MM.1S (cell line): ENCODE measurements around the gene EVL.

Experiments used
- DNase-seq: peaks from one replicate; pipeline ENCODE4 v3.0.0-alpha.2; 2015
- H2AFZ ChIP-seq: fragments of 300-600 bp; sonication (generic); 2 replicates; pipeline ENCODE4 v1.6.0; 2016; ENCODE audit warnings: antibody characterized with exemption, low read length
- H3F3A ChIP-seq: fragments of 300-600 bp; sonication (generic); 2 replicates; pipeline ENCODE4 v1.6.1; 2016; ENCODE audit warnings: mild to moderate bottlenecking, antibody characterized with exemption, low read length, moderate library complexity, mixed read lengths; ENCODE audit not compliant: insufficient read depth
- H3K27ac ChIP-seq: fragments of 300-600 bp; sonication (generic); 2 replicates; pipeline ENCODE4 v1.5.1; 2016; ENCODE audit warnings: mild to moderate bottlenecking, low read length
- H3K27me3 ChIP-seq: fragments of 300-600 bp; sonication (generic); replicated peaks from 2 replicates; pipeline ENCODE4 v1.6.0; 2016; ENCODE audit warnings: low read length; ENCODE audit not compliant: insufficient read depth
- H3K36me3 ChIP-seq: fragments of 300-600 bp; sonication (generic); replicated peaks from 2 replicates; pipeline ENCODE4 v1.6.1; 2016; ENCODE audit warnings: mild to moderate bottlenecking, low read length, mixed read lengths; ENCODE audit not compliant: insufficient read depth
- H3K4me1 ChIP-seq: fragments of 300-600 bp; sonication (generic); 2 replicates; pipeline ENCODE4 v1.6.1; 2016; ENCODE audit warnings: low read length, mixed read lengths
- H3K4me2 ChIP-seq: fragments of 300-600 bp; sonication (generic); 2 replicates; pipeline ENCODE4 v1.6.0; 2016; ENCODE audit warnings: low read depth, low read length
- H3K4me3 ChIP-seq: fragments of 300-600 bp; sonication (generic); 2 replicates; pipeline ENCODE4 v1.5.1; 2016; ENCODE audit warnings: low read length, mixed read lengths
- H3K79me2 ChIP-seq: fragments of 300-600 bp; sonication (generic); 2 replicates; pipeline ENCODE4 v1.6.1; 2016; ENCODE audit warnings: mixed run types, low read length, mixed read lengths
- H3K9ac ChIP-seq: fragments of 300-600 bp; sonication (generic); 2 replicates; pipeline ENCODE4 v1.6.1; 2016; ENCODE audit warnings: low read length, mixed read lengths
- H3K9me2 ChIP-seq: fragments of 300-600 bp; sonication (generic); replicated peaks from 2 replicates; pipeline ENCODE4 v1.6.1; 2016; ENCODE audit warnings: mild to moderate bottlenecking, low read length, mixed read lengths; ENCODE audit not compliant: insufficient read depth
- H3K9me3 ChIP-seq: fragments of 300-600 bp; sonication (generic); replicated peaks from 2 replicates; pipeline ENCODE4 v1.6.1; 2016; ENCODE audit warnings: mild to moderate bottlenecking, low read length, mixed read lengths; ENCODE audit not compliant: insufficient read depth
- H4K20me1 ChIP-seq: fragments of 300-600 bp; sonication (generic); 2 replicates; pipeline ENCODE4 v1.6.1; 2016; ENCODE audit warnings: mild to moderate bottlenecking, low read length, moderate library complexity, mixed read lengths; ENCODE audit not compliant: insufficient read depth
- EZH2 ChIP-seq: fragments of 300-600 bp; sonication (generic); optimal IDR thresholded peaks from 2 replicates; pipeline ENCODE3; 2017; ENCODE audit warnings: low read depth, mild to moderate bottlenecking, antibody characterized with exemption, low read length, mixed read lengths
- EZH2phosphoT487 ChIP-seq: fragments of 300-600 bp; sonication (generic); IDR thresholded peaks from 2 replicates; pipeline ENCODE4 v1.6.1; 2018; ENCODE audit warnings: antibody characterized with exemption, low read length
- TF ChIP-seq, protein P1 (sequence below): fragments of 300-600 bp; sonication (generic); IDR thresholded peaks from 2 replicates; pipeline ENCODE4 v1.5.1; 2016; ENCODE audit warnings: antibody characterized with exemption, low read length, mixed read lengths

EVL gene

GRCh38 chr14:100108840-100109593, 43.8 kb downstream of the EVL start:
- no peak overlapping the region for H3K9ac ChIP-seq
- no peaks in the 10 kb centered on the region for H3K4me1 ChIP-seq
- H3F3A ChIP-seq, result no peaks in the 10 kb centered on the region
- no peak for DNase-seq
- no peaks in the 10 kb centered on the region for H3K9me3 ChIP-seq
- H2AFZ ChIP-seq, result no peak overlapping the region
- H3K4me3 ChIP-seq, result no peak overlapping the region
- no peaks in the 10 kb centered on the region for H3K36me3 ChIP-seq
- H4K20me1 ChIP-seq, result no peaks in the 10 kb centered on the region
- no peaks in the 10 kb centered on the region for H3K27me3 ChIP-seq
- H3K4me2 ChIP-seq, result no peak overlapping the region
- H3K9me2 ChIP-seq, result no peaks in the 10 kb centered on the region
- no peak overlapping the region for H3K27ac ChIP-seq
- no peak for TF ChIP-seq EZH2phosphoT487
- TF ChIP-seq, protein P1, sequence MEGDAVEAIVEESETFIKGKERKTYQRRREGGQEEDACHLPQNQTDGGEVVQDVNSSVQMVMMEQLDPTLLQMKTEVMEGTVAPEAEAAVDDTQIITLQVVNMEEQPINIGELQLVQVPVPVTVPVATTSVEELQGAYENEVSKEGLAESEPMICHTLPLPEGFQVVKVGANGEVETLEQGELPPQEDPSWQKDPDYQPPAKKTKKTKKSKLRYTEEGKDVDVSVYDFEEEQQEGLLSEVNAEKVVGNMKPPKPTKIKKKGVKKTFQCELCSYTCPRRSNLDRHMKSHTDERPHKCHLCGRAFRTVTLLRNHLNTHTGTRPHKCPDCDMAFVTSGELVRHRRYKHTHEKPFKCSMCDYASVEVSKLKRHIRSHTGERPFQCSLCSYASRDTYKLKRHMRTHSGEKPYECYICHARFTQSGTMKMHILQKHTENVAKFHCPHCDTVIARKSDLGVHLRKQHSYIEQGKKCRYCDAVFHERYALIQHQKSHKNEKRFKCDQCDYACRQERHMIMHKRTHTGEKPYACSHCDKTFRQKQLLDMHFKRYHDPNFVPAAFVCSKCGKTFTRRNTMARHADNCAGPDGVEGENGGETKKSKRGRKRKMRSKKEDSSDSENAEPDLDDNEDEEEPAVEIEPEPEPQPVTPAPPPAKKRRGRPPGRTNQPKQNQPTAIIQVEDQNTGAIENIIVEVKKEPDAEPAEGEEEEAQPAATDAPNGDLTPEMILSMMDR, result no peak
- no peak for TF ChIP-seq EZH2
- no peaks in the 10 kb centered on the region for H3K79me2 ChIP-seq

DNA sequence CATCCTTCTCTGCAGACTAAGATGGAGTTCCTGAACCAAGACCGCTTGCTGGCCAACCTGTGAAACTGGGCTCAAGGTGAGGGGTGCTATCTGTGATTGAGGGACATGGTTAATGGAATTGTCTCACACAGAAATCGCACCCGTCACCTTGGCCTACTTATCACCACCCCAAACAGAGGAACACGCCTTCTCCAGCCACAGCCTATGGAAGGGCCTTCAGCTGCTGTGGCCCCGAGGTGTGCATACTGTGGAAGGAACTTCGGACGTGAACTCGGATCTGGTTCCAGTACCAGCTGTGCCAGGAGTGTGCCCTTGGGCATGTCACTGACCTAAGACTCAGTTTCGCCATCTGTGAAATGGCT, 44.4 kb downstream of the EVL start:
- Histone ChIP-seq H3K9ac (no peak overlapping the region), H3K79me2 (no peaks in the 10 kb centered on the region), H3K9me3 (no peaks in the 10 kb centered on the region), H2AFZ (no peak overlapping the region), H3K4me2 (no peak overlapping the region), H3K27me3 (no peaks in the 10 kb centered on the region), H3K36me3 (no peaks in the 10 kb centered on the region), H3F3A (no peaks in the 10 kb centered on the region), H3K4me3 (no peak overlapping the region), H3K4me1 (no peaks in the 10 kb centered on the region), H3K27ac (no peak overlapping the region), H3K9me2 (no peaks in the 10 kb centered on the region), H4K20me1 (no peaks in the 10 kb centered on the region)
- TF ChIP-seq EZH2phosphoT487, result no peak
- DNase-seq, result no peak

GRCh38 chr14:100110816-100111215, 45.6 kb downstream of the EVL start:
- Histone ChIP-seq H3K4me2 (no peak overlapping the region), H3K36me3 (no peaks in the 10 kb centered on the region), H3K27ac (no peak overlapping the region), H3F3A (no peaks in the 10 kb centered on the region), H3K9me2 (no peaks in the 10 kb centered on the region), H2AFZ (no peak overlapping the region), H3K79me2 (no peaks in the 10 kb centered on the region), H3K4me1 (no peaks in the 10 kb centered on the region), H3K4me3 (no peak overlapping the region), H4K20me1 (no peaks in the 10 kb centered on the region), H3K27me3 (no peaks in the 10 kb centered on the region), H3K9me3 (no peaks in the 10 kb centered on the region), H3K9ac (no peak overlapping the region)
- no peak for DNase-seq
- TF ChIP-seq EZH2phosphoT487 (no peak), EZH2 (no peak)
- TF ChIP-seq, protein P1, result no peak

DNA sequence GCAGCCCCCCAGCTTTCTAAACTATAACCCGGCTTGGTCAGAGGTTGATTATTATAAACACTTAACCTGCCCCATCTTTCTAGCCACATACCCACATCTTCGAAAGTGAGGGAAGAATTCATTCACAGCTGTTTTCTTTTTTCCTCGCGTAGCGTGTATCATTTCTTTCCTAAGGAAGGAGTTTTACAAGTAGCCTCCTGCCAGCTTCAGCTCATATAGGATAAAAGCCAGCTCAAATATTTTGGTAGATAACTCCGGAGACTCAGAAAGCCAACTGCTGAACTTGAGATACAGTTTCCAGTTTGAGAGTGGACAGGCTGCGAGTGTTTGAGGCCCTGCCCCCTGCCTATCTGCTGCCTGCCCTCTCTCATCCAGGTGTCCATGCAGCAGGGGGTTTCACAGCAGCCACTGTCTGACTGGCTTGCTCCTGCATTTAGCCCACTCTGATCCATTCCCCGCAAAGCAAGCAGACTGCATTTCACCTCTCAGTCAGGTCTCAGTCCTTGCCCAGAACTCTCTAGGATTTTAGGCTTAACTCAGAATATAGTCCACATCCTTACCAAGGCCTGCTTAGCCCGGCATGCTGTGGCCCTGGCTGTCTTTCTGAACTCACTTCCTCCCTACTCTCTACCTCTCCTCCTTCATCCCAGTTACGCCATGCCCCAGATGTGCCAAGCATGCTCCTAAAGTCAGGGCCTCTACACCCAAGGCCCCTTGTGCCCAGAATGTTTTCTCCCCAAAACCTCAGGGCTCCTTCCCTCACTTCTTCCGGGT, 46.9 kb downstream of the EVL start:
- no peaks in the 10 kb centered on the region for H3K9me3 ChIP-seq
- H3K4me1 ChIP-seq, result no peaks in the 10 kb centered on the region
- no peaks in the 10 kb centered on the region for H3K36me3 ChIP-seq
- H3K27ac ChIP-seq, result no peak overlapping the region
- no peak overlapping the region for H3K9ac ChIP-seq
- H3K9me2 ChIP-seq, result no peaks in the 10 kb centered on the region
- no peaks in the 10 kb centered on the region for H3F3A ChIP-seq
- no peaks in the 10 kb centered on the region for H4K20me1 ChIP-seq
- H3K4me2 ChIP-seq, result no peak overlapping the region
- TF ChIP-seq, protein P1, result no peak
- TF ChIP-seq EZH2, result no peak
- no peak for TF ChIP-seq EZH2phosphoT487
- no peak overlapping the region for H2AFZ ChIP-seq
- H3K79me2 ChIP-seq, result no peaks in the 10 kb centered on the region
- H3K4me3 ChIP-seq, result no peak overlapping the region
- DNase-seq, result no peak
- H3K27me3 ChIP-seq, result no peaks in the 10 kb centered on the region
